KOPT-K1 (cell line): Measurements from ENCODE around the gene BOLA3.
"Not testable (repeated sequence)": the region's sequence is repeated elsewhere in the genome, so short reads cannot be mapped to it uniquely, and the experiment has no call there.

Source experiments
- H3K27ac ChIP-seq: fragments of 200-600 bp; sonication (generic); 2 replicates; pipeline ENCODE4 v1.5.1; 2016; ENCODE audit warnings: antibody characterized with exemption, mild to moderate bottlenecking, low read depth, low read length; ENCODE audit not compliant: poor library complexity, severe bottlenecking
- H3K36me3 ChIP-seq: fragments of 200-600 bp; sonication (generic); 2 replicates; pipeline ENCODE4 v1.5.1; 2017; ENCODE audit warnings: antibody characterized with exemption, mild to moderate bottlenecking, low read length, moderate library complexity; ENCODE audit not compliant: insufficient read depth
- H3K9me3 ChIP-seq: fragments of 200-600 bp; sonication (generic); 2 replicates; pipeline ENCODE4 v1.5.1; 2017; ENCODE audit warnings: antibody characterized with exemption, low read length, mild to moderate bottlenecking; ENCODE audit not compliant: insufficient read depth, poor library complexity, severe bottlenecking

BOLA3 gene

GRCh38 chr2:74100254-74101216, 47.2 kb downstream of the BOLA3 start:
- H3K9me3 ChIP-seq = no peaks in the 10 kb centered on the region
- H3K36me3 ChIP-seq = peaks cover 99% of the 10 kb centered on the region
- no peak overlapping the region for H3K27ac ChIP-seq

- Histone ChIP-seq H3K27ac (no peak overlapping the region), H3K9me3 (no peaks in the 10 kb centered on the region), H3K36me3 (peaks cover 100% of the 10 kb centered on the region)
Observed at GRCh38 chr2:74099835-74100234, 47.9 kb downstream of the BOLA3 start.

- Histone ChIP-seq H3K9me3 (no peaks in the 10 kb centered on the region), H3K36me3 (peaks cover 100% of the 10 kb centered on the region), H3K27ac (no peak overlapping the region)
Observed at GRCh38 chr2:74099271-74099670, 48.4 kb downstream of the BOLA3 start.

- Histone ChIP-seq H3K9me3 (no peaks in the 10 kb centered on the region), H3K36me3 (peaks cover 100% of the 10 kb centered on the region), H3K27ac (no peak overlapping the region)
Observed at GRCh38 chr2:74097574-74097973, 50.1 kb downstream of the BOLA3 start.

GRCh38 chr2:74096052-74096451, 51.7 kb downstream of the BOLA3 start:
- peaks cover 100% of the 10 kb centered on the region for H3K36me3 ChIP-seq

GRCh38 chr2:74095632-74096031, 52.1 kb downstream of the BOLA3 start:
- Histone ChIP-seq H3K36me3 (peaks cover 100% of the 10 kb centered on the region), H3K9me3 (no peaks in the 10 kb centered on the region), H3K27ac (no peak overlapping the region)

More at GRCh38 chr2:74096052-74096451, 51.7 kb downstream of the BOLA3 start:
- Histone ChIP-seq H3K27ac (no peak overlapping the region), H3K9me3 (no peaks in the 10 kb centered on the region)

- no peaks in the 10 kb centered on the region for H3K9me3 ChIP-seq
- no peak overlapping the region for H3K27ac ChIP-seq
- H3K36me3 ChIP-seq = peaks cover 100% of the 10 kb centered on the region
Observed at GRCh38 chr2:74094291-74094690, 53.4 kb downstream of the BOLA3 start.

GRCh38 chr2:74093840-74094239, 53.9 kb downstream of the BOLA3 start:
- H3K27ac ChIP-seq = no peak overlapping the region
- no peaks in the 10 kb centered on the region for H3K9me3 ChIP-seq
- peaks cover 100% of the 10 kb centered on the region for H3K36me3 ChIP-seq

- no peak overlapping the region for H3K27ac ChIP-seq
- H3K36me3 ChIP-seq = peaks cover 100% of the 10 kb centered on the region
- H3K9me3 ChIP-seq = no peaks in the 10 kb centered on the region
Observed at GRCh38 chr2:74093426-74093825, 54.3 kb downstream of the BOLA3 start.

GRCh38 chr2:74092275-74092674, 55.4 kb downstream of the BOLA3 start:
- Histone ChIP-seq H3K9me3 (no peaks in the 10 kb centered on the region), H3K27ac (no peak overlapping the region), H3K36me3 (peaks cover 100% of the 10 kb centered on the region)

GRCh38 chr2:74091391-74091790, 56.3 kb downstream of the BOLA3 start:
- peaks cover 100% of the 10 kb centered on the region for H3K36me3 ChIP-seq
- H3K9me3 ChIP-seq = no peaks in the 10 kb centered on the region
- no peak overlapping the region for H3K27ac ChIP-seq

GRCh38 chr2:74089816-74090745, 57.6 kb downstream of the BOLA3 start:
- Histone ChIP-seq H3K27ac (no peak overlapping the region), H3K9me3 (no peaks in the 10 kb centered on the region), H3K36me3 (peaks cover 100% of the 10 kb centered on the region)

- peaks cover 100% of the 10 kb centered on the region for H3K36me3 ChIP-seq
- H3K9me3 ChIP-seq, H3K27ac ChIP-seq: not testable (repeated sequence)
Observed at GRCh38 chr2:74088676-74089075, 59.0 kb downstream of the BOLA3 start.

GRCh38 chr2:74087696-74088095, 60.0 kb downstream of the BOLA3 start:
- Histone ChIP-seq H3K27ac (no peak overlapping the region), H3K36me3 (peaks cover 100% of the 10 kb centered on the region), H3K9me3 (no peaks in the 10 kb centered on the region)

GRCh38 chr2:74086021-74086420, 61.7 kb downstream of the BOLA3 start:
- H3K9me3 ChIP-seq = no peaks in the 10 kb centered on the region
- no peak overlapping the region for H3K27ac ChIP-seq
- peaks cover 99% of the 10 kb centered on the region for H3K36me3 ChIP-seq
